GM19193 (cell line): ENCODE results near the gene CRYBB3.

Experiments used
- POLR2A ChIP-seq: IDR thresholded peaks from 4 replicates; pipeline ENCODE4 v1.6.1; 2011; ENCODE audit not compliant: insufficient read depth, insufficient read length; ENCODE audit errors: extremely low read depth

The CRYBB3 gene

DNA sequence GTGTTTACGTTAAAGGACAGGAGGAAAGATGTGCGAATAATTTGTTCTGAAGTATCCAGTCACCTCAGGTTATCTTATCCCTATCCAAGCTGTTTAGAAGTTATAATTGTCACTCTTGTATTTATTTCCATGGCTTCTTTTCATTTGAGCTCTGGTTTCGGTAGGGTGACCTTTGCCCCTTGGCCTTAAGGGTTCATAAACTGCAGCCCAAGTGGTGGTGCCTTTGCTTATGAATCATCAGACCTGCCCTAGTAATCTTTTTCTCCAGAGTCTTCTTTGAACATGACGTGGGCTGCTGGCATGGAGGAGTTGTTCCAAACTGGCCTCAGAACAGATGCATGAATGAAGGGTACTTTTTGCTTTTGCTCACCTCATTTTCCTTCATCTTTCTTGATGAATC is 6.5 kb upstream of the CRYBB3 start:
- TF ChIP-seq POLR2A: no peak

GRCh38 chr22:25193548-25193947 is 6.1 kb upstream of the CRYBB3 start:
- no peak for TF ChIP-seq POLR2A

DNA sequence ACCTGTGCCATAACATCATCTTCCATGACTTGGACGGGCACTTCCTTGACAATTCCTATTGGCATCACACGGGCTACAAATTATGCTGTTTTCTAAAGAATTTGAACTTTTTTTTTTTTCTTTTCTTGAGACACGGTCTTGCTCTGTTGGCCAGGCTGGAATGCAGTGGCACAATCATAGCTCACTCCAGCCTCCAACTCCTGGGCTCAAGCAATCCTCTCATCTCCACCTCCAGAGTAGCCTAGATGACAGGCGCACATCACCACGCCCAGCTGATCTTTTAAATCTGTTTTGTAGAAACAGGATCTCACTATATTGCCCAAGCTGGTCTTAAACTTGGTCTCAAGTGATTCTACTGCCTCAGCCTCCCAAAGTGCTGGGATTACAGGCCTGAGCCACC is 3.3 kb upstream of the CRYBB3 start:
- TF ChIP-seq POLR2A: no peak

DNA sequence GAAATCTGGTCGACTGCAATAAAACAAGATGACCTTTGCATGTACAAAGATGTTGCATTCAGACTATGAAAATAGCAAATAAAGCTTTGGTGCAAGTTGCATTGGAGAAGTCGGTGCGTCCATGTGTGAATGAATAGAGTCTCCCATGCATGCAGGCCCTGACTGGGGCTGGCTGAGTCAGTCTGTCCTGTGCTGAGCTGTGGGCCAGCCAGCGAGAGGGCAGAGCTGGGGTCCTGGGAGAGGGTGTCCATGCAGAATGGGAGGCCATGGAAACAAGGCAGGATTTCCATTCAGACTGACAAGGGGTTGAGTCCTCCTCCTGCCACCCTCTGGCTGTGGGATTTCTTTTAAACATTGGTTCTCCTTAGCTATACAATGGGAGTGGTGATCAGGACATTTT is 2.3 kb upstream of the CRYBB3 start:
- TF ChIP-seq POLR2A: no peak

- no peak for TF ChIP-seq POLR2A
Observed at GRCh38 chr22:25200967-25201366, 1.3 kb downstream of the CRYBB3 start.

- no peak for TF ChIP-seq POLR2A
Observed at GRCh38 chr22:25201557-25202273, 2.1 kb downstream of the CRYBB3 start.

GRCh38 chr22:25202290-25202921 is 2.7 kb downstream of the CRYBB3 start:
- TF ChIP-seq POLR2A: no peak

- TF ChIP-seq POLR2A: no peak
Observed at GRCh38 chr22:25203082-25203481, 3.4 kb downstream of the CRYBB3 start.

GRCh38 chr22:25205847-25206246 is 6.2 kb downstream of the CRYBB3 start:
- TF ChIP-seq POLR2A: no peak

GRCh38 chr22:25206998-25207397 is 7.3 kb downstream of the CRYBB3 start:
- no peak for TF ChIP-seq POLR2A

DNA sequence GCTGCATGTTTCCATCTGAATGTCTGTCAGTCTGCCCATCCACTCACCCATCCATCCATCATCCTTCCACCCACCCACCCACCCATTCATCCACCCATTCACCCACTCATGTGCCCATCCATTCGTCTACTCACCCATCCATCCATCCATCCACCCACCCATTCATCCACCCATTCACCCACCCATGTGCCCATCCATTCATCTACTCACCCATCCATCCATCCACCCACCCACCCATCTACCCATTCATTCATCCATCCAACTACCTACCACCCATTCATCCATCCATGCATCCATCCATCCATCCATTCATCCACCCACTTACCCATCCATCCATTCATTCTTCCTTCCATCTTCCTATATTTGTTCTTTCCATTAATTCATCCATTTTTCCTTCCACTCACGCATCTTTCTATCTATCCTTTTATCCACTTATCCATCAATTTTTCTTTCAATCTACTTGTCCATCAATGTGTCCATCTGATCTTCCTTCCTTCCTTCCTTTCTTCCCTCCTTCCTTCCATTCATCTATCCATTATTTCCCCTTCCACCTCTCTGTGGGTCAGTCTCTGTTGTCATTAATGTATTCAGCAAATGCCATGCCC is 8.0 kb downstream of the CRYBB3 start:
- TF ChIP-seq POLR2A: no peak

- no peak for TF ChIP-seq POLR2A
Observed at GRCh38 chr22:25208328-25208727, 8.7 kb downstream of the CRYBB3 start.

DNA sequence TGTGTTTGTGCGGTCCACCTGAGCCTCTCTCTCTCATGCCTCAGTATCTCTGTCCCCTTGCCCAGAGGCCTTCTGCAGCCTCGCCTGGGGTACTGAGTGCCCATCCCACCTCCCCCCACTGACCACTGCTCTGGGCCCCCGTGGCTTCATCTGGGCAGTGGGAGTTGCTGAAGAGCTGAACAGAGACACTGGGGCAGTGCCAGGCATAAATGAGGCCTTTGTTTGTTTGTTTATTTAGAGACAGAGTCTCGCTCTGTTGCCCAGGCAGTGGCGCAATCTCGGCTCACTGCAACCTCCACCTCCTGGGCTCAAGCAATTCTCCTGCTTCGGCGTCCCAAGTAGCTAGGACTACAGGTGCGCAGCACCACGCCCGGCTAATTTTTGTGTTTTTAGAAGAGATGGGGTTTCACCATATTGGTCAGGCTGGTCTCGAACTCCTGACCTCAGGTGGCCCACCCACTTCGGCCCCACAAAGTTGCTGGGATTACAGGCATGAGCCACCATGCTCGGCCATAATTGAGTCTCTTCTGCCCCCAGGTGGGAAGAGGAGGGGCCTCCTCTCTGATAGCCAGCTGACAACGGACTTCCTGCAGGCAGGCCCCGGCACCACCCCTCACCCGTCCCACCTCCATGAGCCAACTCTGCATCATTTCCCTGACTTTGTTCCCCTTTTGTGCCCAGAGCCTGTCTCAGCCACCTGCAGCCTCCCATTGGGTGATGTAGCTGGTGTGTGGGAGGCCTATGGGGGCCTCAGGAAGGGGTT is 9.3 kb downstream of the CRYBB3 start:
- TF ChIP-seq POLR2A: no peak

- no peak for TF ChIP-seq POLR2A
Observed at GRCh38 chr22:25210793-25211192, 11.1 kb downstream of the CRYBB3 start.

DNA sequence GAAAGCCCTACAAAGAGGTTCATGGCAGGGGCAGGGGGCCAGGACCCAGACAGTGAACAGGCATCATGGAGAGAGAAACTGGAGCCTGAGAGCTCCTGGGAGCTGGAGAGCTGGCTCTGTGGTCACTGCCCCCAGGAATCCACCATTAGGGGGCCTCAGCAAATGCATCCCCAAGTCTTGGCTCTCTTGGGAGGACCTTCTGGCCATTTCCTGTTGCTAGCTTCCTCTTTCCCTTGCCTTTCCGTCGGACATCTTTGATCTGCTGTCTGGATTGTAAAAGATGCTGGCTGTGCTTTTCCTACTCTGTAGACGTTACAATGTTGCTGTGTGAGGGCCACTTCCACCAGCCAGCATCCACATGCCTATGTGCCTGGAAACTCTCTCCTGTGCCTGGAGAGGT is 12.7 kb downstream of the CRYBB3 start:
- TF ChIP-seq POLR2A: no peak

DNA sequence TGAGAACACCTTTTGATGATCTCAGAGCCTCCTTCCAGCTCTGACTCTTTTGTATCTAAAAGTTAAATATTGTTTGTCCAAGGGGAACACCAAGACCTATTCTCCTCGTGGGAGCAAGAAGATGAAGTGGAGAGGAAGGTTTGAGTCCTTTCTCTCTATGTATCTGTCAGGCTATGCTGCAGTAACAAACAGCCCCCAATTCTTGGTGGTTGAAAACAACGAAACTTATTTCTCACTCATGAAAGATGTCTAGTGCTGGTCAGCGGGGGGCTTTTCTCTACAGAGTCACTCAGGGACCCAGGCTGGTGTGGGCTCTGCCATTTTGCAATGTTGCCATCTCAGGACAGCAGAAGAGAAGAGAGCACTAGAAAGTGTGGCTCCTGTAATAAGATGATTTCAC is 13.6 kb downstream of the CRYBB3 start:
- TF ChIP-seq POLR2A: no peak

DNA sequence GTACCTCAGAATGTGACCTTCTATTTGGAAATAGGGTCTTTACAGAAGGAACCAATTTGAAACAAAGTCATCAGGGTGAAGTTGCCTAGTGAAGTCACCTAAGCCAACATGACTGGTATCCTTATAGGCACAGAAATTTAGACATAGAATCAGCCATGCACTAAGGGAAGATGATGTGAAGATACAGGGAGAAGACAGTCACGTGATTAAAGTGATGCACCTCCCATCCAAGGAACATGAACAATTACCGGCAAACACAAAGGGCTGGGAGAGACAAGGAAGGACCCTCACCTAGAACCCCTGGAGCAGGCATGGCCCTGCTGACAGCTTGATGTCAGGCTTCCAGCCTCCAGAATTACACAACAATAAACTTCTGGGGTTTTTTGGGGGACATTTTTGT is 16.6 kb downstream of the CRYBB3 start:
- no peak for TF ChIP-seq POLR2A
